NCI-H526 (cell line): ENCODE measurements around the gene APOL6.

ENCODE experiments used
- DNase-seq, 2 experiments: peaks; one replicate each; lab custom pipeline; 2025; lab: John Stamatoyannopoulos, UW

Gene APOL6, protein sequence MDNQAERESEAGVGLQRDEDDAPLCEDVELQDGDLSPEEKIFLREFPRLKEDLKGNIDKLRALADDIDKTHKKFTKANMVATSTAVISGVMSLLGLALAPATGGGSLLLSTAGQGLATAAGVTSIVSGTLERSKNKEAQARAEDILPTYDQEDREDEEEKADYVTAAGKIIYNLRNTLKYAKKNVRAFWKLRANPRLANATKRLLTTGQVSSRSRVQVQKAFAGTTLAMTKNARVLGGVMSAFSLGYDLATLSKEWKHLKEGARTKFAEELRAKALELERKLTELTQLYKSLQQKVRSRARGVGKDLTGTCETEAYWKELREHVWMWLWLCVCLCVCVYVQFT

DNA sequence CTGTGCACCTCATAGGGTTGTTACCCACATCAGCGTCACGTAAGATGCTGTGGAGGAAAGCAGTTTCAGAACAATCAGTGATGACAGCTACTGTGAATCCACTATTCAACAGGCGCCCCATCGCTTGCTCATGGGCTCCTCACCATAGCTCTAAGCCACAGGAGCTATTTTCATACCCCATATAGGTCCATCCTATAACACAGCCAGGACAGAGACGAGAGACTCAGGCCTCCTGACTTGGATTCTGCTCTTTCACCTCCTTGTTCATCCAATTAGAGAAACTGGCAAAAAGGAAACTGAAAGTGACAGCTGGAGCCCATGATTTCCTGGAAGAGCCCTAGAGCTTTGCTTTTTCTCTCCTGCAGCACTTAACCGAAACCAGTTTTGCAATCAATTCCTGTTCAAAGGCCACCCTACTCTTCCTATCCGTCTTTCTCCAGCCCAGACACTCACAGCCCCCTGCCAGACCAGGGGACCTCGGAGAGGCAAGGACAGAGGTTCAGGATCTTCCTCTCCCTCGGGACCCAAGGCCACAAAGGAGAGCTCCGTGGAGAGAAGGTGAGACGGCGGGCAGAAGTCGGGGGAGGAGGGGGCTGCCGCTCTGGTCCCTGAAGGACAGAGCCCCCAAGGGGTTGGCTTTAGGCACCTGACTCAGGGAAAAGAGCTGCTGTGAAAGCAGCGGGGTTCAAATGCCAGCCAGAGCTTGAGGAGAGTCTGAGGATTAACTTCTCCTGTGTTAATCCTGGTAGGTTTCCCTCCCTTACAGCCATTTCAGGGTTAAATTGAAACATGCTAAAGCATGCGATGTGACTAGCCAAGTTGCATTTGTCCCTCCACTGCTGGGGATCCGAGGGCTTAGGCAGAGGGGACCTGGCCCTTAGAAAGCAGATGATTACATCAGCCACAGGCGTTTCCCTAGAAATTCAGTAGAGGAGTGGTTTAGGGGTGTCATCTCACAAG lies at the start of gene APOL6:
Gene APOL6, plus strand, starts transcription at position 381 of the 960 bp plus-strand sequence. CDS start 7,980 bp downstream, outside the sequence.
- DNase-seq: no peak

DNA sequence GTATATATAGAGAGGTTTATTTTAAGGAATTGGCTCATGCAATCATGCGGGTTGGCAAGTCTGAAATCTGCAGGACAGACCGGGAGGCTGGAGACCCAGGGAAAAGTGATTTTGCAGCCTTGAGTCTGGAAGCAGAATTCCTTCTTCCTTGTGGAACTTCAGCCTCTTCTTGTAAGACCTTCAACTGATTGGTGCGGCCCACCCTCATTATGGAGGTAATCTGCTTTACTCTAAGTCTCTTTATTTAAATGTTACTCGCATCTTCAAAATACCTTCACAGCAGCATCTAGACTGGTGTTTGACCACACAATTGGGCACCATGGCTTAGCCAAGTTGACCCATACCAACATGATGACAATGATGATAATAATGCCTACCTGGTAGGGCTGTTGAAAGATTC lies 48.9 kb upstream of the APOL6 start:
- DNase-seq: no peak

DNA sequence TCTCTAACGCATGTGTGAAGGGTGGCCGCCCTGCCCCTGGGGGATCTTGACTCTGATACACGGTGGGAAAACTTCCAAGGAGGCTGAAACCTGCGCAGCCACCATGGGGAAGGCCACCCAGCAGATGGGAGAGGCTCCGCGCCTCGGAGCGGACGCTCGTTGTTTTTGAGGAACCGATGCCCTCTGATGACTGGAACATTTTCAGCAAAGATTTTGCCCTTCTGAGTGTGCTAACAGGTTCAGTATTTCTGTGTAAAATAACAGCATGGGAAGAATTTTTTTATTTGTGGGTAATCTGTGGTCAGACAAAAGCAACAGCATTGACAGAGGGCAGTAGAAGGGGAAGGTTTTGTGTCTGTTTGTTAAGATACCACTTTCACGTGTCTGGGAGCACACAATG lies 47.8 kb upstream of the APOL6 start:
- DNase-seq: no peak

DNA sequence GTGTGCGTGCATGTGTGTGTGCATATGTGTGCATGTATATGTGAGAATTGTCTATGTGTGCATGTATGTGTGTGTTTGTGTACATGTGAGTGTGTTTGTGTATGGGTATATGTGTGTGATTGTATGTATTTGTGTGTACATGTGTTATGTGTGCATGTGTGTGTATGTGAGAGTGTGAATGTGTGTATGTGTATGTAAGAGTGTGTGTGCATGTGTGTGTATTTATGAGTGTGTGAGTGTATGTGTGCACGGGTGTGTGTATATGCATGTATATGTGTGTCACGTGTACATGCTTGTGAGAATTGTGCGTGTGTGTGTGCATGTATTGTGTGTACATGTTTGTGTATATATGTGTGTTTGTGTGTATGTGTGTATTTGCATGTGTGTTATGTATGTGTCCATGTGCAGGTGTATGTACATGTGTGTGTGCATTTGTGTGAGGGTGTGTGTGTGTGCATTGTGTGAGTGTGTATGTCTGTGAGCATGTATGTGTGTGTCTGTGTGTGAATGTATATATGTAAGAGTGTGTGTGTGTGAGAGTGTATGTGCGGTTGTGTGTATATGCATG lies 47.1 kb upstream of the APOL6 start:
- no peak for DNase-seq

DNA sequence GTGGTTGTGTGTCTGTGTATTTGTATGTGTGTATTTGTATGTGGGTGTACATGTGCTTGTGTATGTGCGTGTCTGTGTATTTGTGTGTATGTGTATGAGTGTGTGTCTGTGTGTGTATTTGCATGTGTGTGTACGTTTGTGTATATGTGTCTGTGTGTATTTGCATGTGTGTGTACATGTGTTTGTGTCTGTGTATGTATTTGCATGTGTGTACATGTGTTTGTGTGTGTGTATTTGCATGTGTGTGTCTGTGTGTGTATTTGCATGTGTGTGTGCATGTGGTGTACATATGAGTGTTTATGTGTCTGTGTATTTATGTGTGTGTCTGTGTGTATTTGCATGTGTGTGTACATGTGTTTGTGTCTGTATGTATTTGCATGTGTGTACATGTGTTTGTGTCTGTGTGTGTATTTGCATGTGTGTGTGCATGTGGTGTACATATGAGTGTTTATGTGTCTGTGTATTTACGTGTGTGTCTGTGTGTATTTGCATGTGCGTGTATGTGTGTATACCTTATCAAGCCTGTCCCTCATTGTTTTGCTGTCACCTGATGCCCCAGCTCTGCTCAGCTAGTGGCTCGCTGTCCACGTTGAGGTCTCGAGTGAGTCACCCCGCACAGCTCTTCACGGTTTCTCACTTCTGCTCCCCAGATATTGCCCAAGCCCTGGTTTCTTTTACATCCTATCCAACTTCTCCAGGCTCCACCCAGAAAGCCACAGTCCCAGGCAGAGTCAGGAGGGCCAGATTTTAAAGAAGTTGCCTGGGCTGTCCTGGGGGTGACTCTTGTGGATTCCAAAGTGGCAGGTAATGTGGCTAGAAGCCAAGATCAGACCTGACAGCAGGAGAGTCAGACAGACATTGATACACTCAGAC lies 46.3 kb upstream of the APOL6 start:
- DNase-seq: no peak

DNA sequence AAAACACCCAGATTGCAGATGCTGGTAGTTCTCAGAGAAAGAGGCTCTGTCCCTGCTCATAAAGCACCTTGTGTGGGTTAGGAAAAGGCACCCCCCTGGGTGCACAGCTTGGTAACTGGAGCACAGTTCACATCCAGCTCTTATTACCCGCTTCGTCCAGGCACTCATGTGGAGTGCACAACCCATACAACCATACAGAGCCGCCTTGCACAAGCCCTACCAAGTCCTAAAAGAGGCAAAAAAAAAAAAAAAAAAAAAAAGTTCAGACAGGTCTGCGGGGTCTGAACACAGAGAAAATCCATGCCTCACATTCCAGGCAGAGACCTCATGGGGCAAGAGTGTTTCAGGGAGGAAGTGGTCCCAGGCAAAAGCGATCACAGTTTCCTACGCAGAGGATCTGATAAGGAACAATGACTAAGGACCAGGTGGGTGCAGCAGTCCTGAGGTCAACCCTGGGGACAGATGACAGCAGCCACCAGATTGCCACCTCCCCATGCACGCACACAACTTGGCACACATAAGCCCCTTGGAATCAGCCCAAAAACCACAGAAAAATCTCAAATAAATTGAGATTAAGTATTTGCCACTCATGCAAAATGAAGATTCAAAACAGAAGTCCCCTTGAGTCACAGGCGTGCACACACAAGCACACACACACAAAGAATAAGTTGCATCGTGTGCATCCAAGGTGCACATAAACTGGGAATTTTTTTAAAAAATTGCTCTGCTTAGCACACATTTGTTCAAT lies 43.5 kb upstream of the APOL6 start:
- DNase-seq: no peak

DNA sequence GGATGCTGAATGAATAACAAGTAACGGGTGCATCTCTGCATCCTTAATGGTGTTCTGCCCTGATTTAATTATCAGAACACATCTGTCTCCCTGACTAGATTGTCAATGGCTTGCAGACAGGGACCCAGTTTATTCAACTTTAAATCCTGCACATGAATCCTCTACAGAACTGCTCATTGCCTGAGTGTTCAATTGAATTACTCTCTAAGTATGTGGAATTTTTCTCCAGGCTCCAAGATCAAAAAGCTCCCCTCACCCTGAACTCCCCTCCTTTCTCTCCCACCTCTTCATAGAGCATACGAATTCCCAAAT lies 42.9 kb upstream of the APOL6 start:
- no peak for DNase-seq

DNA sequence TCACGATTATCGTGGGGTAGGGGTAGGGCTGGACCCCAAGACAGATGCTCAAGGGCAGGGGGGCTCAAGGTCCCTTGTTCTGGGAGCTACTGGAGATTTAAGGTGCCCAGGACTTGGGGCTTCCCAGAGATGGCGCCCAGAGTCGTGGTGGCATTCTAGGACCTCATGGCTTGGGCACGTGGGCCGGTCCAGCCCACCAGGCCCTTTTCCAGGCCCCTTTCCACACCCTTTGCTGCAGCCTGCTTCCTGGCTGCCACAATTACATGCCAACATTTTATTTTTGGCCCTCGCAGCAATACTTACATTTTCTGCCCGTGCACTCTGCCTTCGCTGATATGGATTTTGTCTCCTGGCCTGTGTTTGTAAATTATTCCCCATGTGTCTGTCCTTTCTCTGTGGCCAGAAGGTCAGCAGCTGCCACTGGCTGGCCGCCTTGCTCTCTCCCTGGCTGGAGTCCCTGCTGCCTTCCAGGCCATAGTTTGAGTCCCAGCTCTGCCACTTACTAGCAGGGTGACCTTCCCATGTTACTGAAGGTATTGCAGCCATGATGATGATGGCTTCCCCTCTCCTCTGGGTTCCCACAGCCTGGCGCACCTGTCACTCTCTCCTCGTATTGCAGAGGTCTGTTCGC lies 42.3 kb upstream of the APOL6 start:
- DNase-seq: no peak

DNA sequence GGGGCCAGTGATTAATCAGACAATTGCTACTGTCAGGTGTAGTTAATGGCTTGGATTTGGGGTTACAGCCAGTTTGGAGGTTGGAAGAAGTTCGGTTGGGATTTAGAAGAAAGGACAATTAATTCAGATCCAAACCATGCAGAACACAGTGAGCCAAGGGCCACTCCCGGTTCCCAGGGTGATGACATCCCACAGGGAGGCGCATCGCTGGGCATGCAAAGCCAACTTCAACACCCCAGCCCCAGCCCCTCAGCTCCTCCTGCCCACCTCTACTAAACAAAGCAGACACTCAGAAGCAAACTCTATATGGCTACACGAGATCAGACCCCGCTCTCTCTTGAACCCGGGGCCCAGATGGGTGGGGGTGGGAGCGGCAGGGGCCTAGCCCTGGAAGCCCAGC lies 41.3 kb upstream of the APOL6 start:
- DNase-seq: no peak

DNA sequence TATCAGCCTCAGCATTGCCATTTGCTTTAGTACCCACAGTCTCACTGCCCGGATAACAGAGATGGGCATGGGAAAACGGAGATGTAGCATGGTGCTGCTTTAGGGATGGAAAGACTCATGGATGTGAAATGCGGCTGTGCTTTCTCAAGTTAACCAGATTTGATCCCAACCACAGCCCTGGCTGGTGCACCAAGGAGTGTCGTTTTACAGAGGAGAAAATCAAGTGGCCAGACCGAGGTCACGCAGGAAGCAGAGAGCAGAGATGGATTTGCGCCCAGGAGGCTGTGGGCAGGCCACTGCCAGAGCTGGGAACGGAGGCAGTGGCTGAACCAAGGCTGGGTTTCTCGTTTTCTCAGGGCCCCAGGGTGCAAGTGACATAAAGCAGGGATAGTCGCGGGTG lies 40.2 kb upstream of the APOL6 start:
- DNase-seq: no peak

DNA sequence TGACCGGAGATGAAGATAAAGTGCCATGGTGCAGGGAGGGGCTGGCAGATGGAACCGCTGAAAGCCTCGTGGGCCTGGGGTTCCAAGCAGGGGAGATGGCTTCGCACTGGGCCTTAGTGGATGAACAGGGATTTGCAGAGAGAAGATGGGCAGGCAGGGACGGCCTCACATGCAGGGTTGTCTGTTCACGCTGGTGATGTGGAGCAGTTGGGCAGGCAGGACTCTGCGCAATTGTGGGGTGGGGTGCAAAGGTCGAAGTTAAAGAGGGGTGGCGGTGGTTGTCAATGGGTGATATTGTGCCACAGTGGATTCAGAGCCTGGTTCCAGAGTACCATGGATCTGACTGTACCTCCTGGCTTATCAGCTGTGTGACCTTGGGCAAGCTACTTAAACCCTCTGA lies 39.0 kb upstream of the APOL6 start:
- no peak for DNase-seq

DNA sequence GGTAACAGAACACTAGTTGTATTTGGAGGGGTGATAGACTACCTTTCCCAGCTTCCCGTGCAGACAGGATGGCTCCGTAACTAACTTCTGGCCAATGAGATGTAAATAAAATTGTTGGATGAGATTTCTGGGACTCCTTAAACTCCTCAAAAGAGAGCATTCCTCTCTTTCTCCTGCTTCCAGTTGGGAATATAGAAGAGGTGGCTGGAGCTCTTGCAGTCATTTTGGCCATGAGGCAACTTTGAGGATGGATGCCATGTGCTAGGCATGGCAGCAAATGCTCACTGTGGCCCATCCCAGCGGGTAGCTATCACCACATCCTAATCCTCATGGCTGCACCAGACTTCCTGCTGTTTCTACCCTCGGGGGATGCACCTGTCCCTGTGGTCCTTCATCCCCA lies 38.5 kb upstream of the APOL6 start:
- no peak for DNase-seq

DNA sequence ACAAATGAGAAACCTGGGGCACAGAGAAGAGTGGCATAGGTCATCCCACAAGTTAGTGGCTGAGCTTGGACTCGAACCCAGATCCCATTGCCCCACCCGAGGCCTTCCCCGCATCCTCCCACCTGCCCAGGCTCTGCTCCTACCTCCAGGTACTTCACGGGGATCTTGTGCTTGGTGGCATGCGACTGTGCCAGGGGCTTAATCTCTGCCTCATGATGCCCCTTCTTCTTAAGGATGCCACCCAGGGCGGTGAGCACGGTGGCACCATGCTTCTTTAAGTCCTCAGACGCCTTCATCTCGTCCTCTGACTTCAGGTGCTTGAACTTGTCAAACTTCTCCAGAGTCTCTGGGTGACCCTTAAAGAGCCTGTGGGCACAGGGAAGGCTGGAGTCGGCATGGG lies 37.5 kb upstream of the APOL6 start:
- no peak for DNase-seq

DNA sequence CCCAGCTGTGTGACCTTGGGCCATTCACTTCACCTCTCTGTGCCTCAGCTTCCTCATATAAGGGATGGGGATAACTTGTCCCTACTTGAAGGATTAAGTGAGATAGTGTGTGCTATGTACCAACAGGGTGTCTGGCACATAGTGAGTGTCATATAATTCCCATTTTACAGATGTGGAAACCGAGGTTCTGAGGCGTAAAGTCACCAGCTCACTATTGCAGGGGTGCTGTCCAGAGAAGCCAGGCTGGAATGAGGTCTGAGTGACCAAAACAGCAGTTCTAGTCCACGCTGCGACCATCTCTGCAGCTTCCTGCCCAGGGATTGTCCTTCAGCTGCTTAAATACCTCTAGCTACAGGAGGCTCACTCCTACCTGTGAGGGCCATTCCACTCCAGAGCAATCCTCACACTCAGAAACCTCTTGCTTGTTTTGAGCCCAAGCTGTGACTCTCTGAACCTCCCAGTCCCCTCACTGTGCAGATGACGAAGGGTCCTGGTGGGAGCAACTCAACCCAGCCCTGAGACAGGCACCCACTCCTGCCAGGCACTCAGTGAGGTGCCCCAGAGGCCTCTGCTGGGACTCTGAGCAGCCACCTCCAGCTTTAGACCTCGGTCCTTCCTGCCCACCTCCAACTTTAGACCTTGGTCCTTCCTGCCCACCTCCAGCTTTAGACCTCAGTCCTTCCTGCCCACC lies 36.9 kb upstream of the APOL6 start:
- no peak for DNase-seq

DNA sequence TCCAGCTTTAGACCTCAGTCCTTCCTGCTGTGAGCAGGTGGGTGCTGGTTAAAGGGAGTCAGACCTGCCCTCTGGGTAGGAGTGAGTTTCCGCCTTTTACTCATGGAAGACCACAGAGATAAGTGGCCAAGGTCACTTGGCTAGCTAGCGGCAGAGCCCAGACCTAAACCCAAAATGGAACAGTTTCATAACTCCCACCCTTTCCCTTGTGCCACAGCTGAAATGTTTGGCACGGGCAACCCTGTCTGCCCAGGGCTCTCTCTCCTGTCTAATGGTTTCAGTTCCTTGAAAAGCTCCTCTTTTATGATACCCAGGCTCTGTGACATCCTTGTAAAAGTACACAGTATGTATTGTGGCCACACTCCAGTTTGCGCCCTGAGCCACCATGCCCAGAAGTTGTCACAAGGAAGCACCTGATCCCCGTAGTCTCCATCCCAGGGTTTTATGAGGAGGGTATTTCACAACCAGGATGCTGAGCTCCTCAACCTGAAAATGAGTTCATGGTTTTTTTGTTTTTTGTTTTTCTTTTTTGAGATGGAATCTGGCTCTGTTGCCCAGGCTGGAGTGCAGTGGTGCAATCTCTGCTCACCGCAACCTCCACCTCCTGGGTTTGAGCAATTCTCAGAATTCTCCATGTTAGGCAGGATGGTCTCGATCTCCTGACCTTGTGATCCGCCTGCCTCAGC lies 36.2 kb upstream of the APOL6 start:
- DNase-seq: no peak

DNA sequence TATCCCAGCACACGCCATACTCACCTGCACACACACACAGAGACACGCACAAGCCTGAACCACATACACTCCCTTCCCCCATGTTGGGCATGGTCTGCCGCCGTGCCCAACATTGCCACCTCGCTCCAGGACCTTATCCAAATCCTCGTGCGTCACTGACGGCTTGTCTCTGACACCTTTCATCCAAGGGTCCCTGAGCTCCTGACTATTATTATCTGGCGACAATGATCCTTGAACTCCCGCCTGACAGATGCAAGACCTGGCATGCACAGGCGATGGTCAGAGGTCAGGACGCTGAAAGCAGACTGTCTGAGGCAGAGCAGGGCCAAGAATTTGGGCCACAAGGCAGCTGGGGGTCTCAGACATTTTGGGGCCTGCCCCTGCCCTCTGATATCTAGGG lies 35.3 kb upstream of the APOL6 start:
- DNase-seq: no peak

DNA sequence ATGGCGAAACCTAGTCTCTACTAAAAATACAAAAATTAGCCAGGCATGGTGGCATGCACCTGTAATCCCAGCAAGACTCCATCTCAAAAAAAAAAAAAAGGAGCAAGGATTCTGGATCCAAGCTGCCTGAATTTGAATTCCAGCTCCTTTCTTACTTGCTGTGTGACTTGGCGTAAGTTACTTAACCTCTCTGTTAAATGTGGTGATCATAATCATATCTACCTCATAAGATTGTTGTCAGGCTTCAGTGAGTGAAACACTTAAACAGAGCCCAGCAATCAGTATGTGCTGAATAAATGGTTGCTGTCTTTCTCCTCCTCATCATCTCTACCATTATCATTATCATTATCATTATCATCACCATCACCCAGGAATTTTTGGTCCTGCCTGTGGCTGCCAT lies 33.8 kb upstream of the APOL6 start:
- no peak for DNase-seq

DNA sequence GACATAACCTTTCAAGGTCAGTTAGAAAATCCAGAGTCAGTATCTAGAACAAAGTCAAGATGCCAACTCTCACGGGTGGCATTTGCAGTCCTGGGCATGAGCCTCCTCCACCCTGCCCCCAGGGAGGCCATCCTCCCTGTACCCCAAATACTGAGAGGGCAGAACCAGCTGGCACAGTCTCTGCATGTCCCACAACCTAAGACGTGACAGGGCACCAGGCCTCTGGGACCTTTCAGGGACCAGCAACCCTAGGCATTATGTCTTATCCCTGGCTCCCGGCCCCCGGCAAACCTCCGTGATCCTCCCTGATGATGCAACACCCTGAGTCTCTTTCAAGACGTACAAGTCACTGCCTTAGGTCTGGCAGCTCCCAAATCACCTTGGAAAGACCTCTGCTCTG lies 33.1 kb upstream of the APOL6 start:
- no peak for DNase-seq

DNA sequence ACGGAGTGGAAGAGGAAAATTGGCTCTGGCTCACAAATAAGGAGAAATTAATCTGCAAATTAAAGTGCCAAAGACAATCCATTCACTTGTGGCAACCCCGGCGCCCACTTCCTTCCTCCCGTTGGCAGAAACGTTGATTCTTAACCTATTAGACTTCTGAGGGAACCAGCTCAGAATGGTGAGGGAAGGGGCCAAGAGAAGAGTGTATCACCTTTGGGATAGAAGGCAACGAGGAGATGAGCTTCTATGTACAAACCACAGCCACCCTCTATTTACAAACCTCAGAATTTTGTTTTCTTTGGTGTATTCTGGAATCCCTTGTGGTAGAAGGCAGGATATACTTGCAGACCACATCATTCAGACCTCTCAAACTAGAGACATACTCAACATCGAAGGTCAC lies 32.2 kb upstream of the APOL6 start:
- DNase-seq: no peak
